K562 (cell line): Measurements from ENCODE around the gene ZNF672. TPM values are rescaled to one million over a fixed set of nuclear protein-coding genes. Genes with fewer than 3 reads are reported as not detected.

Source experiments
- ARID4B ChIP-seq: sonication (generic); formaldehyde crosslinking; IDR thresholded peaks from 2 replicates; pipeline ENCODE4 v1.8.0; 2022; ENCODE audit warnings: mild to moderate bottlenecking, missing genetic modification reagents
- CBX1 ChIP-seq: sonication (generic); IDR thresholded peaks from 2 replicates; pipeline ENCODE4 v1.6.1; 2016; ENCODE audit warnings: antibody characterized with exemption, low read depth, mild to moderate bottlenecking
- FOXO4 ChIP-seq: fragments of 450-650 bp; formaldehyde crosslinking; IDR thresholded peaks from 2 replicates; pipeline ENCODE4 v1.4.0; 2020; ENCODE audit warnings: mild to moderate bottlenecking, moderate library complexity
- ID3 ChIP-seq, 2 experiments: fragments of 250-450 bp in 1 of 2; fragments of 450-650 bp in 1 of 2; sonication (Bioruptor Pico) in 1 of 2; IDR thresholded peaks; 2 replicates each; pipeline versions ENCODE4 v1.6.1 to v1.8.0; 2016 to 2021; ENCODE audit warnings: mild to moderate bottlenecking in 2 of 2, moderate library complexity in 2 of 2, missing compliant biosample characterization in 1 of 2, missing genetic modification characterization in 1 of 2
- MYC ChIP-seq, 2 experiments: fragments of 250-450 bp in 1 of 2; sonication (Bioruptor Pico) in 1 of 2; IDR thresholded peaks; 2 replicates each; pipeline versions ENCODE4 v1.5.1 to v1.6.1; 2012 to 2021; ENCODE audit warnings: low read depth in 2 of 2, borderline replicate concordance in 1 of 2, improper control_type of control experiment in 1 of 2, low read length in 1 of 2, mild to moderate bottlenecking in 1 of 2, moderate library complexity in 1 of 2
- PCBP1 ChIP-seq: fragments of 200-400 bp; formaldehyde crosslinking; IDR thresholded peaks from 2 replicates; pipeline ENCODE4 v1.6.1; 2018; ENCODE audit warnings: mild to moderate bottlenecking, low read depth, low read length; ENCODE audit not compliant: poor library complexity, severe bottlenecking
- RAD21 ChIP-seq, 2 experiments: fragments of 250-450 bp in 1 of 2; fragments of 450-650 bp in 1 of 2; sonication (Bioruptor Pico) in 1 of 2; formaldehyde crosslinking in 1 of 2; IDR thresholded peaks in 1 of 2; conservative IDR thresholded peaks in 1 of 2; 2 replicates each; pipeline versions ENCODE4 v1.4.0 to v1.8.0; 2020 to 2022; ENCODE audit warnings: mild to moderate bottlenecking in 2 of 2, moderate library complexity in 1 of 2
- TCFL5 ChIP-seq: fragments of 250-450 bp; sonication (Bioruptor Pico); conservative IDR thresholded peaks from 2 replicates; pipeline ENCODE4 v1.6.1; 2021; ENCODE audit warnings: mild to moderate bottlenecking, moderate library complexity, matching md5 sums
- TEAD4 ChIP-seq, 2 experiments: sonication (generic) in 1 of 2; formaldehyde crosslinking in 1 of 2; IDR thresholded peaks; 2 replicates each; pipeline versions ENCODE4 v1.6.1 to v1.8.0; 2012 to 2022; ENCODE audit warnings: borderline replicate concordance in 1 of 2, inconsistent platforms in 1 of 2, low read length in 1 of 2, mild to moderate bottlenecking in 1 of 2, missing genetic modification reagents in 1 of 2
- THRA ChIP-seq: fragments of 450-650 bp; IDR thresholded peaks from 2 replicates; pipeline ENCODE4 v1.6.1; 2017; ENCODE audit warnings: mild to moderate bottlenecking, moderate library complexity
- ZC3H11A ChIP-seq: IDR thresholded peaks from 2 replicates; pipeline ENCODE4 v1.6.1; 2012; ENCODE audit warnings: low read depth, low read length, improper control_type of control experiment
- ZKSCAN8 ChIP-seq: fragments of 200-800 bp; sonication (Bioruptor generic); IDR thresholded peaks from 2 replicates; pipeline ENCODE4 v1.6.1; 2016; ENCODE audit warnings: missing genetic modification characterization, missing compliant biosample characterization
- ZNF316 ChIP-seq: fragments of 450-650 bp; IDR thresholded peaks from 2 replicates; pipeline ENCODE4 v1.6.1; 2016
- ZNF436 ChIP-seq: fragments of 250-450, 450-650 bp; sonication (Bioruptor Pico); formaldehyde crosslinking; IDR thresholded peaks from 2 replicates; pipeline ENCODE4 v1.7.0; 2020; ENCODE audit warnings: mild to moderate bottlenecking
- ZNF57 ChIP-seq: fragments of 450-650 bp; formaldehyde crosslinking; IDR thresholded peaks from 2 replicates; pipeline ENCODE4 v1.4.0; 2020; ENCODE audit warnings: mild to moderate bottlenecking, moderate library complexity
- ZNF77 ChIP-seq: fragments of 250-450 bp; sonication (Bioruptor Pico); IDR thresholded peaks from 2 replicates; pipeline ENCODE4 v1.5.0; 2020
- polyA plus RNA-seq, 8 experiments: library from polyadenylated mRNA; depleted of rRNA in 4 of 8; stranded (reverse) in 5 of 8; unstranded in 3 of 8; fragments of >200 nt; fragmentation: Nextera tagmentation in 2 of 8; fragmentation: Illumina TruSeq in 1 of 8; extraction: Ambion mirVana in 2 of 8; extraction: Trizol in 1 of 8; gene quantifications; 2 replicates each; pipeline versions ENCODE4 v1.2.1 to v1.2.3, GENCODE V29; 2011 to 2014; ENCODE audit warnings: inconsistent platforms in 1 of 8, missing spikeins in 1 of 8
- total RNA-seq, 7 experiments: library from RNA; depleted of rRNA in 6 of 7; stranded (reverse); fragments of >200 nt in 6 of 7; fragmentation: Illumina TruSeq in 2 of 7; extraction: Trizol in 2 of 7; gene quantifications; 2 replicates each; pipeline versions ENCODE4 v1.2.1 to v1.2.3, GENCODE V29; 2011 to 2021; ENCODE audit warnings: low replicate concordance in 1 of 7

The ZNF672 gene
- total and polyA plus RNA-seq, 9 of the 15 experiments (the other 6 are each of a cell fraction or from before 2014, with no cell fraction given): 1.9 to 57.9 (median 24.1) TPM

- TF ChIP-seq RAD21 (CRISPR knock-in tag; conservative IDR thresholded peaks at IDR 0.05 in 1 of 2, IDR thresholded peaks at IDR 0.05 in 1 of 2) (0 out of 4 replicates have a peak, but pooled peaks of 1 of the 2 experiments have one; percentile 12), ZNF316 (0 out of 2 replicates have a peak, but pooled peaks have one; percentile 17), ZKSCAN8 (CRISPR knock-in tag) (no peak), CBX1 (no peak), ZNF77 (CRISPR knock-in tag) (no peak), TCFL5 (no peak), THRA (no peak), ZNF57 (CRISPR knock-in tag) (no peak), ARID4B (CRISPR knock-in tag) (no peak; the same call in none of the 2 replicates), ZNF436 (CRISPR knock-in tag) (no peak), FOXO4 (CRISPR knock-in tag) (no peak), PCBP1 (no peak), MYC (IDR thresholded peaks at IDR 0.05; ENCODE audit: low read depth, low read length) (0 out of 2 replicates have a peak, but pooled peaks have one; percentile 4), MYC (CRISPR knock-in tag; IDR thresholded peaks at IDR 0.05; ENCODE audit: borderline replicate concordance, low read depth) (no peak), ZC3H11A (no peak), TEAD4 (IDR thresholded peaks at IDR 0.05; ENCODE audit: low read length) (peak; percentile 72), TEAD4 (CRISPR knock-in tag; IDR thresholded peaks at IDR 0.05; ENCODE audit: borderline replicate concordance) (no peak), ID3 (CRISPR knock-in tag; IDR thresholded peaks at IDR 0.05) (no peak), ID3 (tag; IDR thresholded peaks at IDR 0.05) (peak; percentile 76)
Measured at GRCh38 chr1:248873993-248874533, 36.0 kb downstream of the ZNF672 start (continued).
